Panc1 (cell line): ENCODE measurements around the gene GALNTL6. TPM values are rescaled to one million over a fixed set of nuclear protein-coding genes. Genes with fewer than 3 reads are reported as not detected.

Source experiments
- ATAC-seq: fragments of 200-7000 bp; cut with Tn5 transposase; 2 replicates; pipeline ENCODE4 v1.9.1; 2020; ENCODE audit warnings: mild to moderate bottlenecking, moderate library complexity
- BruUV-seq: library from RNA; stranded (reverse); fragments of 400-500 nt; replicated peaks from 2 replicates; lab custom pipeline; 2021; lab: Mats Ljungman, UMichigan
- CTCF ChIA-PET: fragments of 300-600 bp; sonication (Branson Sonifier 250); formaldehyde crosslinking; loops from one replicate; lab custom pipeline; 2022; ENCODE audit warnings: antibody characterized with exemption; lab: Charles Lee
- POLR2A ChIA-PET: fragments of 300-600 bp; sonication (Branson Sonifier 250); formaldehyde crosslinking; loops from one replicate; lab custom pipeline; 2022; ENCODE audit warnings: antibody characterized with exemption; lab: Charles Lee
- DNase-seq: peaks from one replicate; pipeline ENCODE4 v3.0.0-alpha.2; 2010; ENCODE audit warnings: low read depth, low spot score
- H3K27ac ChIP-seq: 2 replicates; pipeline ENCODE4 v1.5.1; 2011; ENCODE audit warnings: mild to moderate bottlenecking, low read length, inconsistent platforms
- H3K27me3 ChIP-seq: fragments of 200-500 bp; sonication (Bioruptor generic); 2 replicates; pipeline ENCODE4 v1.6.0; 2014; ENCODE audit warnings: low read length, inconsistent platforms; ENCODE audit not compliant: control insufficient read depth, insufficient read depth
- H3K36me3 ChIP-seq: fragments of 200-500 bp; sonication (Bioruptor generic); 2 replicates; pipeline ENCODE4 v1.5.1; 2014; ENCODE audit warnings: inconsistent platforms, mild to moderate bottlenecking, low read length, moderate library complexity; ENCODE audit not compliant: control insufficient read depth, insufficient read depth
- H3K4me1 ChIP-seq: 2 replicates; pipeline ENCODE4 v1.5.1; 2011; ENCODE audit warnings: inconsistent platforms, mild to moderate bottlenecking, low read length, moderate library complexity; ENCODE audit not compliant: control insufficient read depth, insufficient read depth
- H3K4me3 ChIP-seq, 2 experiments: 2 replicates each; pipeline ENCODE4 v1.5.1; 2011 to 2012; ENCODE audit warnings: low read depth in 2 of 2, low read length in 2 of 2, mild to moderate bottlenecking in 2 of 2, inconsistent platforms in 1 of 2, moderate library complexity in 1 of 2
- H3K9me3 ChIP-seq: fragments of 200-500 bp; sonication (Bioruptor generic); 2 replicates; pipeline ENCODE4 v1.5.1; 2014; ENCODE audit warnings: low read depth, mild to moderate bottlenecking, inconsistent platforms, low read length, moderate library complexity; ENCODE audit not compliant: control insufficient read depth, insufficient read depth
- CTCF ChIP-seq: fragments of 450-650 bp; IDR thresholded peaks from 2 replicates; pipeline ENCODE4 v1.5.1; 2017; ENCODE audit warnings: mild to moderate bottlenecking
- POLR2AphosphoS5 ChIP-seq: IDR thresholded peaks from 2 replicates; pipeline ENCODE4 v1.6.1; 2012; ENCODE audit warnings: mild to moderate bottlenecking, low read depth, low read length, moderate library complexity
- SIN3A ChIP-seq: IDR thresholded peaks from 2 replicates; pipeline ENCODE4 v1.6.1; 2012; ENCODE audit warnings: low read depth, mild to moderate bottlenecking, low read length, moderate library complexity, borderline replicate concordance; ENCODE audit not compliant: insufficient read depth
- TCF7L2 ChIP-seq: IDR thresholded peaks from 2 replicates; pipeline ENCODE4 v1.6.1; 2011; ENCODE audit warnings: mild to moderate bottlenecking, low read depth, low read length, inconsistent platforms
- in situ Hi-C: cut with HindIII; loops from 2 replicates; pipeline ENCODE4 v1.10.0; 2016; ENCODE audit warnings: low sequenced_read_pairs, low pct_unique_long_range_greater_than_20kb
- intact Hi-C: fragments of 100-400 bp; cut with micrococcal nuclease; formaldehyde crosslinking; loops from one replicate; pipeline ENCODE4 v1.10.0; 2022; ENCODE audit not compliant: unreplicated experiment
- total RNA-seq: library from RNA; stranded (reverse); gene quantifications from one replicate; pipeline ENCODE4 v1.2.1, GENCODE V29; 2021; ENCODE audit not compliant: unreplicated experiment
- TF ChIP-seq, protein P1 (sequence below), 2 experiments: IDR thresholded peaks; 2 replicates each; pipeline ENCODE4 v1.6.1; 2011 to 2012; ENCODE audit warnings: low read depth in 2 of 2, control low read depth in 1 of 2, low read length in 1 of 2, mild to moderate bottlenecking in 1 of 2, moderate library complexity in 1 of 2; ENCODE audit not compliant: insufficient read depth in 1 of 2

Gene GALNTL6
- total RNA-seq, 1 experiment from 2014 or later: not detected

DNA sequence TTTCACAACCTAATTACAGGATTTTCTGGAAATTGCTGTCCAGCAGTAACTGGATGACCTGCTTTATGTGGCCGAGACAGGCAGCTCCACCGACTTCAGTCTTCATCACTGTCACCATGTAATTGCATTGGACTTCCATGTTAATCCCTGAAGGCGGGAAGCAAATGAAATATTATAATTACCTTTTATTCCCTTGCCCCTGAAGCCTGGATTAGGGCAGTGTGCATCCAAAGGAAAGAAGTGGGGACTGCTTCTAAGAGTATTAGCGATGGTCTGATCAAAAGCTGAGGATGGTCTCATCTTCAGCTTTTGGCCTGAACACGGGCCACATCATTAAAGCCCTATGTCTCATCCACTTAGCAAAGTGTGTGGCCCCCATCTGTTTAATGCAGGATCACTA lies 1043.8 kb downstream of the GALNTL6 start:
- BruUV-seq: no TSS peak
- no peak for ATAC-seq
- Histone ChIP-seq H3K36me3 (no peaks in the 10 kb centered on the region), H3K9me3 (no peaks in the 10 kb centered on the region), H3K4me3 (no peak overlapping the region), H3K27me3 (no peaks in the 10 kb centered on the region), H3K4me1 (no peaks in the 10 kb centered on the region), H3K27ac (no peak overlapping the region)
- TF ChIP-seq, protein P1, sequence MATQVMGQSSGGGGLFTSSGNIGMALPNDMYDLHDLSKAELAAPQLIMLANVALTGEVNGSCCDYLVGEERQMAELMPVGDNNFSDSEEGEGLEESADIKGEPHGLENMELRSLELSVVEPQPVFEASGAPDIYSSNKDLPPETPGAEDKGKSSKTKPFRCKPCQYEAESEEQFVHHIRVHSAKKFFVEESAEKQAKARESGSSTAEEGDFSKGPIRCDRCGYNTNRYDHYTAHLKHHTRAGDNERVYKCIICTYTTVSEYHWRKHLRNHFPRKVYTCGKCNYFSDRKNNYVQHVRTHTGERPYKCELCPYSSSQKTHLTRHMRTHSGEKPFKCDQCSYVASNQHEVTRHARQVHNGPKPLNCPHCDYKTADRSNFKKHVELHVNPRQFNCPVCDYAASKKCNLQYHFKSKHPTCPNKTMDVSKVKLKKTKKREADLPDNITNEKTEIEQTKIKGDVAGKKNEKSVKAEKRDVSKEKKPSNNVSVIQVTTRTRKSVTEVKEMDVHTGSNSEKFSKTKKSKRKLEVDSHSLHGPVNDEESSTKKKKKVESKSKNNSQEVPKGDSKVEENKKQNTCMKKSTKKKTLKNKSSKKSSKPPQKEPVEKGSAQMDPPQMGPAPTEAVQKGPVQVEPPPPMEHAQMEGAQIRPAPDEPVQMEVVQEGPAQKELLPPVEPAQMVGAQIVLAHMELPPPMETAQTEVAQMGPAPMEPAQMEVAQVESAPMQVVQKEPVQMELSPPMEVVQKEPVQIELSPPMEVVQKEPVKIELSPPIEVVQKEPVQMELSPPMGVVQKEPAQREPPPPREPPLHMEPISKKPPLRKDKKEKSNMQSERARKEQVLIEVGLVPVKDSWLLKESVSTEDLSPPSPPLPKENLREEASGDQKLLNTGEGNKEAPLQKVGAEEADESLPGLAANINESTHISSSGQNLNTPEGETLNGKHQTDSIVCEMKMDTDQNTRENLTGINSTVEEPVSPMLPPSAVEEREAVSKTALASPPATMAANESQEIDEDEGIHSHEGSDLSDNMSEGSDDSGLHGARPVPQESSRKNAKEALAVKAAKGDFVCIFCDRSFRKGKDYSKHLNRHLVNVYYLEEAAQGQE (IDR thresholded peaks at IDR 0.05; ENCODE audit: insufficient read depth in 1 of 2, low read depth in 2 of 2, low read length in 1 of 2): no peak
- TF ChIP-seq CTCF (no peak), POLR2AphosphoS5 (no peak), SIN3A (no peak), TCF7L2 (no peak)
- in situ Hi-C loops: no loop called here
- intact Hi-C loops: no loop called here
- POLR2A ChIA-PET: no interaction called here
- CTCF ChIA-PET: no interaction called here
- no peak for DNase-seq

GRCh38 chr4:172858731-172859230 lies 1045.6 kb downstream of the GALNTL6 start:
- intact Hi-C loops: no loop called here
- Histone ChIP-seq H3K27me3 (no peaks in the 10 kb centered on the region), H3K9me3 (no peaks in the 10 kb centered on the region), H3K27ac (no peak overlapping the region), H3K36me3 (no peaks in the 10 kb centered on the region), H3K4me3 (no peak overlapping the region), H3K4me1 (no peaks in the 10 kb centered on the region)
- CTCF ChIA-PET: no interaction called here
- in situ Hi-C loops: no loop called here
- ATAC-seq (no peak), DNase-seq (no peak)
- TF ChIP-seq POLR2AphosphoS5 (no peak), SIN3A (no peak), CTCF (no peak), TCF7L2 (no peak)
- TF ChIP-seq, protein P1 (IDR thresholded peaks at IDR 0.05; ENCODE audit: insufficient read depth in 1 of 2, low read depth in 2 of 2, low read length in 1 of 2): no peak
- POLR2A ChIA-PET: no interaction called here
- no TSS peak for BruUV-seq
